Mononuclear cell (primary cell): ENCODE measurements around the gene ELOVL7. TPM values are rescaled to one million over a fixed set of nuclear protein-coding genes. Genes with fewer than 3 reads are reported as not detected.
"Not testable (repeated sequence)": the region's sequence is repeated elsewhere in the genome, so short reads cannot be mapped to it uniquely, and the experiment has no call there.

Source experiments
- H3K27me3 ChIP-seq: 2 replicates; pipeline ENCODE4 v1.6.0; 2011; ENCODE audit warnings: low read length, control low read depth; ENCODE audit not compliant: insufficient read depth
- H3K4me1 ChIP-seq: 2 replicates; pipeline ENCODE4 v1.5.1; 2011; ENCODE audit warnings: mild to moderate bottlenecking, low read length, control low read depth; ENCODE audit not compliant: insufficient read depth
- H3K4me3 ChIP-seq: 2 replicates; pipeline ENCODE4 v1.5.1; 2011; ENCODE audit warnings: mild to moderate bottlenecking, low read length, moderate library complexity
- H3K9me3 ChIP-seq: 2 replicates; pipeline ENCODE4 v1.5.1; 2011; ENCODE audit warnings: low read depth, mild to moderate bottlenecking, control low read depth, low read length
- total RNA-seq: library from RNA; depleted of rRNA; stranded (reverse); fragments of >200 nt; gene quantifications from one replicate; pipeline ENCODE4 v1.2.3, GENCODE V29; 2012

ELOVL7 gene
- total RNA-seq, 1 donor, result 23.2 TPM

DNA sequence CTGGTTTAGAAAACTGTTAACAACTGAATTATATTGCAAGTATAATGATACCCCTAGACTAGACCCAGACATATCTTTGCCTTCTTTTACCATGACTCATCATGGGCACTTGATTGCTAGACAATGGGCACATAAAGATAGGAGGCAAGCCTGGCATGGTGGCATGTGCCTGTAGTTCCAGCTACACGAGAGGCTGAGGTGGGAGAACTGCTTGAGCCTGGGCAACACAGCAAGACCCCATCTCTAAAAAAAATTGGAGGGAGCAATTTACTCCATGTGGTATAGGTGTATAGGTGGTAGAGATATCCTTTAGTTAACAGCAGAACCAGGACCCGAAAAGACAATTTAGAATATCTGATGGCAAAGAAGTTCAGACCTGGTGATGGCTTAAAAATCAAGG lies 51.6 kb downstream of the ELOVL7 start:
- Histone ChIP-seq H3K9me3 (no peaks in the 10 kb centered on the region), H3K27me3 (no peaks in the 10 kb centered on the region), H3K4me3 (no peak overlapping the region), H3K4me1 (no peaks in the 10 kb centered on the region)

DNA sequence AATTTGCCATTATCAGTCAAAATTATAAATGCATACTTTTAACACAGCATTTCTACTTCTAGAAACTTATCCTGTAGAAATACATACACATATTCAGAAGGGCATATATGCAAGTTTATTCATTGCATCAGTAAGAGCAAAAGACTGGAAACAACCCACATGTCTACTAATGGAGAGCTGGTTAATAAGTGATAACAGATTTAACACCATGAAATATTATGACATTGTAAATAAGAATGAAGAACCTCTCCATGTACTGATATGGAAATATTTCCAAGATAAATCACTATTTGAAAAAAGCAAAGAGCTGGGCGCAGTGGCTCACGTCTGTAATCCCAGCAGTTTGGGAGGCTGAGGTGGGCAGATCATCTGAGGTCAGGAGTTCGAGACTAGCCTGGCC lies 54.5 kb downstream of the ELOVL7 start:
- Histone ChIP-seq H3K4me1 (no peaks in the 10 kb centered on the region), H3K9me3 (no peaks in the 10 kb centered on the region), H3K27me3 (no peaks in the 10 kb centered on the region), H3K4me3 (no peak overlapping the region)

DNA sequence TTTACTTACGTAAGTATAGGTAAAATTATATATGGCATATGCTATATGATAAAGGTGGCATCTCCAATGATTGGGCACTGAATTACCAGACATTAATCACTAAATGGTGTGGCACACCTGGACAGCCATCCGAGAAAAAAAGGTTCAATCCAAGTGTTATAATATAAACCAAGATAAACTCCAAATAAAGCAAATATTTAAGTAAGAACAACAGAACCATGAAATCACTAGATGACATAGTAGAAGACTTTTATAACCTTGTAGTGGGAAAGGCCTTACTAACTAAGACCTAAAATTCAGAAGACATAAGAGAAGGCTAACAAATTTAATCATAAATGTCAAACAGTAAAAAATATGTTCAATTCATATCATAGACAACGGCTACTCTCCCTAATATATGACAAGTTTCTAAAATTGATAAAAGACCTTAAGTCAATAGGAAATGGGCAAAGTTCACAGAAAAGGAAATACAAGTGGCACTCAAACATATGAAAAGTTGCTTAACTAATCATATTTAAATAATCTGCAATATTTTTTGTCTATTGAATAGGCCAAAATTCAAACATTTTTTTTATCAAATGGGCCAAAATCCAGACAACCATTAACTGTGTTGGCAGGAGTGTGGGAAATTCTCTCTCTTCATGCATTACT lies 55.1 kb downstream of the ELOVL7 start:
- Histone ChIP-seq H3K4me3 (no peak overlapping the region), H3K9me3 (no peaks in the 10 kb centered on the region), H3K4me1 (no peaks in the 10 kb centered on the region), H3K27me3 (no peaks in the 10 kb centered on the region)

DNA sequence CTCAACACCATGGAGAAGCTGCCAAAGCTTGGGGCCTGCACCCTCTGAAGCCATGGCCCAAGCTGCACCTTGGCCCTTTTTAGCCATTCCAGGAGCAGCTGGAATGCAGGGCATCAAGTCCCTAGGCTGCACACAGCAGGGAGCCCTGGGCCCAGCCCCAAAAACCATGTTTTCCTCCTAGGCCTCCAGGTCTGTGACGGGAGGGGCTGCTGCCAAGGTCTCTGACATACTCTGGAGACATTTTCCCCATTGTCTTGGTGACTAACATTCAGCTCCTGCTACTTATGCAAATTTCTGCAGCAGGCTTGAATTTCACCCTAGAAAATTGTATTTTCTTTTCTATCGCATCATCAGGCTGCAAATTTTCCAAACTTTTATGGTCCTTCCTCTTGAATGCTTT lies 64.6 kb downstream of the ELOVL7 start:
- no peaks in the 10 kb centered on the region for H3K9me3 ChIP-seq
- no peaks in the 10 kb centered on the region for H3K27me3 ChIP-seq
- no peak overlapping the region for H3K4me3 ChIP-seq
- H3K4me1 ChIP-seq, result no peaks in the 10 kb centered on the region

DNA sequence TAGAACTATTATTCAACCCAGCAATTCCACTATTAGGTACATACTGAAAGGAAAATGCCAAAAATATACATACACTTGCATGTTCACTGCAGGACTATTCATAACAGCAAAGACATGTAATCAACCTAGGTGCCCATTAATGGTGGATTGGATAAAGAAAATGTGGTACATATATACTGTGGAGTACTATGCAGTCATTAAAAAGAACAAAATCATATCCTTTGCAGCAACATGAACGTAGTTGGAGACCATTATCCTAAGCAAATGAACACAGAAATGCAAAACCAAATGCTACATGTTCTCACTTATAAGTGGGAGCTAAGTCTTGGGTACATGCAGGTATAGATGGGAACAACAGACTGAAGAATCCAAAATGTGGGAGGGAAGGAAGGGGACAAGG lies 67.7 kb downstream of the ELOVL7 start:
- Histone ChIP-seq H3K9me3 (no peaks in the 10 kb centered on the region), H3K4me1 (no peaks in the 10 kb centered on the region), H3K4me3 (no peak overlapping the region), H3K27me3 (no peaks in the 10 kb centered on the region)

DNA sequence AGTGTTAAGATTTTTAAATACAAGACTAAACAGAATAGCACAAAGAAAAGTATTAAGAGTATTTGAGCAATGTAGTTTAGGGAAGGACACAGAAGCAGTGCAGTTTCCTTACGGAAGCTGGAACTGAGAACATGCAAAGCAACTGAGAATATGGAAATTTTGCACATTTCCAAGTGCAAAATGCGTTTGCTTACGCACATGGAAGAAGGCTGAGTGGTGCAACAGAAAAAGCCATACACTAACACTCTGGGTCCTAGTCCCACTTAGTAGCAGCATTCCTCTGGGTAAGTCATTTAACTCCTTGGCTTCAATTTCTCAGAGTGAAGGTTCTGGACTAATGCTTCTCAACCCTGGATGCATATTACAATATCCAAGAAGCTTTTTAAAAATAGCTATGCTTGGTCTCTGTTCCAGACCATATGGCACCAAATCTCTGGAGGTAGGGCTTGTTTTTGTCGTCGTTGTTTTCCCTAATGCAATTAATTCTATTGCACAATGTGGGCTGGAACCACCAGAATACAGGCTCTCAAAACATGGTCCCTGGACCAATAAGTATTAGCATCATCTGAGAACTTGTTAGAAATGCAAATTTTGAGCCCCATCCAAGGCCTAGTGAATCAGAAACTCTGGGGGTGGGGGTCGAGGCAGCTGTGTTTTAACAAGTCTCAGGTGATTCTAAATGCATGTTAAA lies 78.9 kb downstream of the ELOVL7 start:
- no peaks in the 10 kb centered on the region for H3K4me1 ChIP-seq
- no peaks in the 10 kb centered on the region for H3K27me3 ChIP-seq
- H3K4me3 ChIP-seq, result no peak overlapping the region
- H3K9me3 ChIP-seq, result no peaks in the 10 kb centered on the region

- Histone ChIP-seq H3K4me1 (no peaks in the 10 kb centered on the region), H3K9me3 (no peaks in the 10 kb centered on the region), H3K27me3 (no peaks in the 10 kb centered on the region), H3K4me3 (no peak overlapping the region)
Observed at GRCh38 chr5:60763061-60763460, 81.0 kb downstream of the ELOVL7 start.

DNA sequence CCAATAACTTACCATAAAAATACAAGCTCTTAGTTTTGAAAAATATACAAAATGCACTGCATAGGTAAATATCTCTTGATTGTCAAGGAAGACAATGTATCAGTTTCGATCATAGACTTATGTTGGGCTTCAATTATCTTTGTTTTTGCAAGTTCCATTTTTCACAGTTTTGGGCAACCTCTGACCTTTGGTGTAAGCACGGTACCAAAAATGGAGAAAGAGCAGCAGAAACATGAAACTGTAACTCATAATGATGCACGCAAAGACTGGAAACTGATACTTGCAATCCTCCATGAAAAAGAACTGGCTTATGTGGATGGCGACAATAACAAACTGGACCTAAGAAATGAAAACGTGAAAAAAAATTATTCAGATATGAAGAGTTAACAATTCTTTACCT lies 89.6 kb downstream of the ELOVL7 start:
- Histone ChIP-seq H3K9me3 (no peaks in the 10 kb centered on the region), H3K4me3 (no peak overlapping the region), H3K4me1 (no peaks in the 10 kb centered on the region), H3K27me3 (no peaks in the 10 kb centered on the region)

DNA sequence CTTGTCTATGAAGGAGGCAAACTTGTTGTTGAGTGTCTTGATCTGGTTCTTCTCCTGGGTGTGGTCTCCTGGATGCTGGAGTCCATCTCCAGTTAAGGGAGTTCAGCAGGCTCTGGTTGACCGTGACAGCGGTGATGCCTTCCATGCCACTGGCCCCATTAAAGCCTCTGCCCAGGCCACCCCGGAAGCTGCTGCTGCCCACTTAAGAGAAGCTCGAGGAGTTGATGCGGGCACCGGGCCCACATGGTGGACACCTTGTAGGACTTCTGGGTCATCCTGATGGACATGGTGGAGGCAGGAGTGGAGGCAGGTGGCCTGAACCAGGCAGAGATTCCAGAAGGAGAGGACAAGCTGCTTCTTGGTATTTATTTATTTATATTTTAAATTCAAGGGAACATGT lies 99.4 kb downstream of the ELOVL7 start:
- H3K27me3 ChIP-seq, result no peaks in the 10 kb centered on the region
- H3K9me3 ChIP-seq, result peaks cover 5% of the 10 kb centered on the region
- no peak overlapping the region for H3K4me3 ChIP-seq
- no peaks in the 10 kb centered on the region for H3K4me1 ChIP-seq

- Histone ChIP-seq H3K4me1 (no peaks in the 10 kb centered on the region), H3K9me3 (peaks cover 5% of the 10 kb centered on the region)
Observed at GRCh38 chr5:60743511-60744314, 100.4 kb downstream of the ELOVL7 start.

DNA sequence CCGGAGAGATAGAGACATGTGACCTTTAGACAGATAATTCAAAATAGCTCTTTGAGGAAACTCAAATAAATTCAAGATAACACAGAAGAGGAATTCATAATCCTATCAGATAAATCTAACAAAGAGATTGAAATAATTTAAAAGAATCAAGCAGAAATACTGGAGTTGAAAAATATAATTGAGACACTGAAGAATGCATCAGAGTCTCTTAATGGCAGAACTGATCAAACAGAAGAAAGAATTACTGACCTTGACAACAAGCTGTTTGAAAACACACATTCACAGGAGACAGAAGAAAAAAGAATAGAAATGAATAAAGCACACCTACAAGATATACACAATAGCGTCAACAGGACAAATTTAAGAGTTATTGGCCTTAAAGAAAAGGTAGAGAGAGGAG lies 103.7 kb downstream of the ELOVL7 start:
- peaks cover 5% of the 10 kb centered on the region for H3K9me3 ChIP-seq
- H3K4me1 ChIP-seq, result no peaks in the 10 kb centered on the region
- no peaks in the 10 kb centered on the region for H3K27me3 ChIP-seq
- H3K4me3 ChIP-seq, result no peak overlapping the region

More at GRCh38 chr5:60743511-60744314, 100.4 kb downstream of the ELOVL7 start:
- Histone ChIP-seq H3K27me3 (no peaks in the 10 kb centered on the region), H3K4me3 (no peak overlapping the region)

DNA sequence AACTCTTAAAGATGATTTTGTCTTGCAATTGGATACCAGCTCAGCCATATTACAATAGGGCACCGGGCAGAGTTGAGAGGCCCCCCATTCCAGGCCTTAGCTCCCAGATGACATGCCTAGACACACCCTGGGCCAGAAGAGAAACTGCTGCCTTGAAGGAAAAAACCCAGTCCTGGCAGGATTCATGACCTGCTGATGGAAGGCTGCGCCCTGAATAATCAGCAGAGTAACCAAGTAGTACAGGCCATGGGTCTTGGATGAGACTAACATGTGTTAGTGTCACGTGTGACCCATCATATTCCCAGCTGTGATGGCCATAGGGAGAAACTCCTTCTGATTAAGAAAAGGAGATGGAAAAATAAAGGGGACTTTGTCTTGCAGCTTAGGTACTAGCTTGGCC lies 105.1 kb downstream of the ELOVL7 start:
- Histone ChIP-seq H3K27me3 (no peaks in the 10 kb centered on the region), H3K9me3 (peaks cover 5% of the 10 kb centered on the region), H3K4me3 (no peak overlapping the region), H3K4me1 (no peaks in the 10 kb centered on the region)

DNA sequence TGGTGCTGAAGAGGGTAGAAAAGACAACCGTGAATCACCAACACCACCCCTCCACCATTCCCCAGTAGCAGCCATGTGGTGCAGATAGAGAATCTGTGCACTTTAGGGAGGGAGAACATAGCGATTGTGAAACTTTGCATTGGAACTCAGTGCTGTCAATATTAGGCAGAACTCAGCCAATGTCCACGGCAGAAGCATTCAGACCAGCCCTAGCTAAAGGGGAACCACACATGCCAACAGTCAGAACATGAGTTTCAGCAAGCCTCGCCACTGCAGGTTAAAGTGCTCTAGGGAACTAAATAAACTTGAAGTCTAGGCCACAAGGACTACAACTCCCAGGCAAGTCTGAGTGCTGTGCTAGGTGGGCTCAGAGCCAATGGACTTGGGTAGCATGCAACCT lies 105.6 kb downstream of the ELOVL7 start:
- Histone ChIP-seq H3K4me3 (no peak overlapping the region), H3K9me3 (peaks cover 5% of the 10 kb centered on the region), H3K4me1 (no peaks in the 10 kb centered on the region), H3K27me3 (no peaks in the 10 kb centered on the region)

- not testable (repeated sequence) for H3K9me3 ChIP-seq, H3K4me3 ChIP-seq, H3K4me1 ChIP-seq, H3K27me3 ChIP-seq
Observed at GRCh38 chr5:60730858-60731257, 113.2 kb downstream of the ELOVL7 start.

- Histone ChIP-seq H3K4me1 (no peaks in the 10 kb centered on the region), H3K27me3 (no peaks in the 10 kb centered on the region), H3K9me3 (no peaks in the 10 kb centered on the region), H3K4me3 (no peak overlapping the region)
Observed at GRCh38 chr5:60727033-60727679, 116.9 kb downstream of the ELOVL7 start.
